ENCODE results near the gene LIPF.

- TF ChIP-seq CTCF (conservative IDR thresholded peaks at IDR 0.05) (no peak), EZH2 (IDR thresholded peaks at IDR 0.05; ENCODE audit: low read depth) (no peak)
These were observed 2.7 kb upstream of the LIPF start for GRCh38 chr10:88661577-88661976.

All from PC-9 (cell line).